Measurements from ENCODE around the gene DZIP1L. TPM values are rescaled to one million over a fixed set of nuclear protein-coding genes. Genes with fewer than 3 reads are reported as not detected.

The DZIP1L gene
- total and polyA plus RNA-seq, 2 donors from 2014 or later, result 2.9 to 22.3 TPM

DNA sequence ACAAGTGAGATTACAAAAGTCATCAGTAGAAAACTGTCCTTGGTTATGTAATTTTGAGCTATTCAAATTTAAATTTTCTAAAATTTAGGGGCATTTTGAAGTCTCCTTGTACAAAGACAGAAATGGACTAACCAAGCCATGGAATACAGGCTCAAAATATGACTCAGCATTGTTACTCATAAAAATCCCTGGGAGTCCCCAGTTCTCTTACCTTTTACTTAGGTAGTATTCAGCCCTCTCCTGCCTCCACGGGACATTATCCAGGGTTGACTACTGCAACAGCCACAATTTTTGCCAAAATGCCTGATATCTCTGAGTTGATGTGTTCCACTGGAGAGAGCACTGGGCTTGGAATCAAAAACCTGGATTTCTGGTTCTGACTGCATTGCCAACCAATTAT, 80.5 kb downstream of the DZIP1L start:
- no peak for TF ChIP-seq CTCF (IDR thresholded peaks at IDR 0.05; ENCODE audit: borderline replicate concordance, extremely low read depth, insufficient read depth)
- Histone ChIP-seq H3K9me3 (ENCODE audit: control insufficient read depth in 2 of 3, insufficient read depth in 1 of 3, low read length in 3 of 3) (no peaks in the 10 kb centered on the region), H3K4me1 (ENCODE audit: control insufficient read depth in 2 of 3, insufficient read depth in 2 of 3, low read depth in 1 of 3, low read length in 3 of 3) (no peaks in the 10 kb centered on the region), H3K9ac (ENCODE audit: low read length in 3 of 3) (no peak overlapping the region), H3K27ac (ENCODE audit: low read depth in 2 of 2, low read length in 2 of 2) (no peak overlapping the region), H3K4me3 (ENCODE audit: low read length in 3 of 3) (no peak overlapping the region), H3K27me3 (ENCODE audit: control insufficient read depth, insufficient read depth, low read length) (no peaks in the 10 kb centered on the region), H3K36me3 (ENCODE audit: control insufficient read depth in 2 of 3, insufficient read depth in 3 of 3, low read length in 3 of 3) (no peaks in the 10 kb centered on the region)
- intact Hi-C loops (cut with DNase I), result no loop called here
- DNase-seq (no peak), FAIRE-seq (no peak)

DNA sequence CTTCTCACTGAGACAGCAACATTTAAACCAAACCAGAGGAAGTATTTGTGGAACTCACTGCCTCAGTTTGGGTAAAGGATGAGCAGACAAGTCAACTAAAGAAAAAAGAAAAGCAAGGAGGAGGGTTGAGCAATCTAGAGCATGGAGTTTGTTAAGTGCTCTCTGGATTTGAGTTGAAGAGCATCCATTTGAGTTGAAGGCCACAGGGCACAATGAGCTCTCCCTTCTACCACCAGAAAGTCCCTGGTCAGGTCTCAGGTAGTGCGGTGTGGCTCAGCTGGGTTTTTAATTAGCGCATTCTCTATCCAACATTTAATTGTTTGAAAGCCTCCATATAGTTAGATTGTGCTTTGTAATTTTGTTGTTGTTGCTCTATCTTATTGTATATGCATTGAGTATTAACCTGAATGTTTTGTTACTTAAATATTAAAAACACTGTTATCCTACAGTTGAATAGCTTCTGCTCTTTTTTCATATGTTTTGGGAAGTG, 82.2 kb downstream of the DZIP1L start:
- DNase-seq (no peak), FAIRE-seq (no peak)
- Histone ChIP-seq H3K4me1 (ENCODE audit: control insufficient read depth in 2 of 3, insufficient read depth in 2 of 3, low read depth in 1 of 3, low read length in 3 of 3) (no peaks in the 10 kb centered on the region), H3K9me3 (ENCODE audit: control insufficient read depth in 2 of 3, insufficient read depth in 1 of 3, low read length in 3 of 3) (no peaks in the 10 kb centered on the region), H3K27ac (ENCODE audit: low read depth in 2 of 2, low read length in 2 of 2) (no peak overlapping the region), H3K4me3 (ENCODE audit: low read length in 3 of 3) (no peak overlapping the region), H3K27me3 (ENCODE audit: control insufficient read depth, insufficient read depth, low read length) (no peaks in the 10 kb centered on the region), H3K36me3 (ENCODE audit: control insufficient read depth in 2 of 3, insufficient read depth in 3 of 3, low read length in 3 of 3) (no peaks in the 10 kb centered on the region), H3K9ac (ENCODE audit: low read length in 3 of 3) (no peak overlapping the region)
- intact Hi-C loops (cut with DNase I), result no loop called here
- TF ChIP-seq CTCF (IDR thresholded peaks at IDR 0.05; ENCODE audit: borderline replicate concordance, extremely low read depth, insufficient read depth), result no peak

- no peak for FAIRE-seq
- intact Hi-C loops (cut with DNase I), result no loop called here
- H3K36me3 ChIP-seq (ENCODE audit: control insufficient read depth in 2 of 3, insufficient read depth in 3 of 3, low read length in 3 of 3), result no peaks in the 10 kb centered on the region
- no peak overlapping the region for H3K4me3 ChIP-seq (ENCODE audit: low read length in 3 of 3)
- no peaks in the 10 kb centered on the region for H3K4me1 ChIP-seq (ENCODE audit: control insufficient read depth in 2 of 3, insufficient read depth in 2 of 3, low read depth in 1 of 3, low read length in 3 of 3)
- H3K9me3 ChIP-seq (ENCODE audit: control insufficient read depth in 2 of 3, insufficient read depth in 1 of 3, low read length in 3 of 3), result no peaks in the 10 kb centered on the region
- no peaks in the 10 kb centered on the region for H3K27me3 ChIP-seq (ENCODE audit: control insufficient read depth, insufficient read depth, low read length)
- TF ChIP-seq CTCF (IDR thresholded peaks at IDR 0.05; ENCODE audit: borderline replicate concordance, extremely low read depth, insufficient read depth), result no peak
- no peak for DNase-seq
- no peak overlapping the region for H3K27ac ChIP-seq (ENCODE audit: low read depth in 2 of 2, low read length in 2 of 2)
- H3K9ac ChIP-seq (ENCODE audit: low read length in 3 of 3), result no peak overlapping the region
Observed at GRCh38 chr3:138032567-138032966, 82.8 kb downstream of the DZIP1L start.

DNA sequence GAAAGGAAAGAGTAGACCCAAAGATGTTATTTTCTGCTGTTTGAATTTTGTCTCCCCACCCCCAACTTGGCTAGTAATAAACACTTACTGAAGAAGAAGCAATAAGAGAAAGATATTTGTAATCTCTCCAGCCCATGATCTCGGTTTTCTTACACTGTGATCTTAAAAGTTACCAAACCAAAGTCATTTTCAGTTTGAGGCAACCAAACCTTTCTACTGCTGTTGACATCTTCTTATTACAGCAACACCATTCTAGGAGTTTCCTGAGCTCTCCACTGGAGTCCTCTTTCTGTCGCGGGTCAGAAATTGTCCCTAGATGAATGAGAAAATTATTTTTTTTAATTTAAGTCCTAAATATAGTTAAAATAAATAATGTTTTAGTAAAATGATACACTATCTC, 83.9 kb downstream of the DZIP1L start:
- no peaks in the 10 kb centered on the region for H3K9me3 ChIP-seq (ENCODE audit: control insufficient read depth in 2 of 3, insufficient read depth in 1 of 3, low read length in 3 of 3)
- no peaks in the 10 kb centered on the region for H3K27me3 ChIP-seq (ENCODE audit: control insufficient read depth, insufficient read depth, low read length)
- no peak for TF ChIP-seq CTCF (IDR thresholded peaks at IDR 0.05; ENCODE audit: borderline replicate concordance, extremely low read depth, insufficient read depth)
- intact Hi-C loops (cut with DNase I), result no loop called here
- no peaks in the 10 kb centered on the region for H3K36me3 ChIP-seq (ENCODE audit: control insufficient read depth in 2 of 3, insufficient read depth in 3 of 3, low read length in 3 of 3)
- DNase-seq, result no peak
- H3K4me3 ChIP-seq (ENCODE audit: low read length in 3 of 3), result no peak overlapping the region
- no peak overlapping the region for H3K9ac ChIP-seq (ENCODE audit: low read length in 3 of 3)
- H3K4me1 ChIP-seq (ENCODE audit: control insufficient read depth in 2 of 3, insufficient read depth in 2 of 3, low read depth in 1 of 3, low read length in 3 of 3), result no peaks in the 10 kb centered on the region
- H3K27ac ChIP-seq (ENCODE audit: low read depth in 2 of 2, low read length in 2 of 2), result no peak overlapping the region
- no peak for FAIRE-seq
